ENCODE measurements around the gene MYMK. TPM values are rescaled to one million over a fixed set of nuclear protein-coding genes. Genes with fewer than 3 reads are reported as not detected.
A peak's percentile ranks its signal among the peaks of the same experiment; 100 is the strongest.

MYMK gene
- polyA plus RNA-seq, 3 donors, result not detected

- no peak overlapping the region for H3K27ac ChIP-seq (ENCODE audit: low read depth in 1 of 2, low read length in 2 of 2)
Observed at GRCh38 chr9:133514460-133515239, 10.1 kb downstream of the MYMK start.

More at GRCh38 chr9:133514460-133515239, 10.1 kb downstream of the MYMK start:
- intact Hi-C loops (cut with micrococcal nuclease), result no loop called here
- H3K9me3 ChIP-seq (replicated peaks in 1 of 2; ENCODE audit: control insufficient read depth in 1 of 2, insufficient read depth in 1 of 2, low read length in 2 of 2), result no peaks in the 10 kb centered on the region
- no peaks in the 10 kb centered on the region for H4K20me1 ChIP-seq (ENCODE audit: insufficient read depth, low read length)
- no peaks in the 10 kb centered on the region for H3K36me3 ChIP-seq (replicated peaks in 1 of 2; ENCODE audit: control insufficient read depth in 1 of 2, insufficient read depth in 2 of 2, low read length in 2 of 2)
- no peak for DNase-seq
- Mint-ChIP-seq H3K27ac (peak overlapping the region in 1 of 7 donors; percentile 69), H3K9me3 (no peaks in the 10 kb centered on the region), H3K4me3 (no peak overlapping the region), H3K36me3 (no peaks in the 10 kb centered on the region), H3K27me3 (ENCODE audit: low read depth in 3 of 3) (peaks cover 4 to 7% (median 4%) of the 10 kb centered on the region in 3 donors), H3K4me1 (no peaks in the 10 kb centered on the region)
- H3K4me3 ChIP-seq (replicated peaks in 1 of 3; ENCODE audit: low read depth in 2 of 3, low read length in 3 of 3), result no peak overlapping the region
- no peak overlapping the region for H3K9ac ChIP-seq (ENCODE audit: insufficient read depth, low read length, poor library complexity, severe bottlenecking)
- no peak overlapping the region for H3K4me2 ChIP-seq (replicated peaks; ENCODE audit: extremely low read depth, low read length, poor library complexity, severe bottlenecking)
- no peak for TF ChIP-seq CTCF (IDR thresholded peaks at IDR 0.05)
- H3K79me2 ChIP-seq (ENCODE audit: insufficient read depth, low read length), result no peaks in the 10 kb centered on the region
- H3K27me3 ChIP-seq (ENCODE audit: control insufficient read depth in 2 of 2, insufficient read depth in 2 of 2, low read length in 2 of 2), result peaks cover 0 to 2% of the 10 kb centered on the region in 2 donors
- H2AFZ ChIP-seq (ENCODE audit: insufficient read depth, low read depth, low read length, poor library complexity, severe bottlenecking), result no peak overlapping the region
- WGBS (ENCODE audit: insufficient coverage), result 73% methylated on average over 6 of the region's 14 CpGs
- H3K4me1 ChIP-seq (ENCODE audit: control insufficient read depth in 1 of 2, insufficient read depth in 2 of 2, low read length in 2 of 2), result no peaks in the 10 kb centered on the region

Measured in CD14-positive monocyte (primary cell).